Astrocyte of the cerebellum (primary cell): ENCODE measurements around the gene FCRLA.

Experiments
- DNase-seq: peaks from one replicate; pipeline ENCODE4 v3.0.0-alpha.2; 2011; ENCODE audit warnings: low read depth
- H3K4me3 ChIP-seq: 2 replicates; pipeline ENCODE4 v1.5.1; 2011; ENCODE audit warnings: mild to moderate bottlenecking, low read depth, low read length, moderate library complexity
- in situ Hi-C: cut with HindIII; loops from 2 replicates; pipeline ENCODE4 v1.10.0; 2017; ENCODE audit warnings: low sequenced_read_pairs
- TF ChIP-seq, protein P1 (sequence below): IDR thresholded peaks from 2 replicates; pipeline ENCODE4 v1.5.1; 2012; ENCODE audit warnings: low read length, low read depth, moderate library complexity, mild to moderate bottlenecking; ENCODE audit errors: missing control alignments

Gene FCRLA

DNA sequence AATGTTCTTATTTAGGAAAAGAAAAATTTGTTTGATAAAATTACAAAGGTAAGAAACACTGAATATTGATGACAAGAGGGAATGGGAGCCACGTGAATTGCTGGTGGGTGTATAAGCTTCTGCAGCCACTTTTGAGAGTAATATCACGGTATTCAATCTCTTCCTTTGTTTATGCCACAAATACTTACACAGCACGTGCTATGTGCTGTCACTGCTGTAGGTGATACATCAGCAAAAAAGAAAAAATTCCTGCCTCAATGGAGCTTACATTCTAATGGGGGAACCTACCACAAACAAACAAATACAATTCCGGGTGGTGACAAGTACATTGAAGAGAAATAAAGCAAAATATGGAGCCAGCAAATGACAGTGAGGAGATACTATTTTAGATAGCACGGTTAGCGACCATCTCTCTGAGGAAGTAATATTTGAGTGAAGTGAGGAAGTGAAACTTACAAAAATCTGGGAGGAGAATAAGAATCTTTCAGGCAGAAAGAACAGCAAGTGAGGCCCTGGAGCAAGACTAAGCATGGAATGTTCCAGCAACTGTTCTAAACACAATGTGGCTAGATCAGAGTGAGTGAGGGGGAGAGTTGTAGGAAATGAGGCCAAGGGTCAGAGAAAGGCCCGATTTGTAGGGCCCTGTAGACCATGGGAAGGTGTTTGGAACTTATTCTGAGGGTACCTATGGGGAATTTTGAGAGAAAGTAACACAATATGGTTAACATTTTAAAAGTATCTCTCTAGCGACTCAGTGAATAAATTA is 11.7 kb downstream of the FCRLA start:
- in situ Hi-C loops = no loop called here
- TF ChIP-seq, protein P1, sequence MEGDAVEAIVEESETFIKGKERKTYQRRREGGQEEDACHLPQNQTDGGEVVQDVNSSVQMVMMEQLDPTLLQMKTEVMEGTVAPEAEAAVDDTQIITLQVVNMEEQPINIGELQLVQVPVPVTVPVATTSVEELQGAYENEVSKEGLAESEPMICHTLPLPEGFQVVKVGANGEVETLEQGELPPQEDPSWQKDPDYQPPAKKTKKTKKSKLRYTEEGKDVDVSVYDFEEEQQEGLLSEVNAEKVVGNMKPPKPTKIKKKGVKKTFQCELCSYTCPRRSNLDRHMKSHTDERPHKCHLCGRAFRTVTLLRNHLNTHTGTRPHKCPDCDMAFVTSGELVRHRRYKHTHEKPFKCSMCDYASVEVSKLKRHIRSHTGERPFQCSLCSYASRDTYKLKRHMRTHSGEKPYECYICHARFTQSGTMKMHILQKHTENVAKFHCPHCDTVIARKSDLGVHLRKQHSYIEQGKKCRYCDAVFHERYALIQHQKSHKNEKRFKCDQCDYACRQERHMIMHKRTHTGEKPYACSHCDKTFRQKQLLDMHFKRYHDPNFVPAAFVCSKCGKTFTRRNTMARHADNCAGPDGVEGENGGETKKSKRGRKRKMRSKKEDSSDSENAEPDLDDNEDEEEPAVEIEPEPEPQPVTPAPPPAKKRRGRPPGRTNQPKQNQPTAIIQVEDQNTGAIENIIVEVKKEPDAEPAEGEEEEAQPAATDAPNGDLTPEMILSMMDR = no peak
- DNase-seq = no peak
- H3K4me3 ChIP-seq = no peak overlapping the region

DNA sequence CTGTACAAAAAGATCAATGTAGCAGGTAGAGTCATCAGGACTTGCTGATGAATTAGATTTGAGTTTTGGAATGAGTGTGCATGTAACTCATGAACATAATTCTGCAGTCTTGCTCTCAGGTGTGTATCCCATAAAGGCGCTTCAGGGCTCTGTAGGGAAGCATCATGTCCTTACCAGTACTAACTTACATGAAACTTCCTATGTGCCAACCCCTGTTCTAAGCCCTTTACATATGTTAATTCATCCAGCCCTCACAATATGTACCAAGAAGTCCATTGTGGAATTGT is 12.2 kb downstream of the FCRLA start:
- no peak for DNase-seq
- no peak overlapping the region for H3K4me3 ChIP-seq
- TF ChIP-seq, protein P1 = no peak
- in situ Hi-C loops = no loop called here

GRCh38 chr1:161720422-161720821 is 13.4 kb downstream of the FCRLA start:
- in situ Hi-C loops = no loop called here
- no peak overlapping the region for H3K4me3 ChIP-seq
- no peak for DNase-seq
- TF ChIP-seq, protein P1 = no peak

DNA sequence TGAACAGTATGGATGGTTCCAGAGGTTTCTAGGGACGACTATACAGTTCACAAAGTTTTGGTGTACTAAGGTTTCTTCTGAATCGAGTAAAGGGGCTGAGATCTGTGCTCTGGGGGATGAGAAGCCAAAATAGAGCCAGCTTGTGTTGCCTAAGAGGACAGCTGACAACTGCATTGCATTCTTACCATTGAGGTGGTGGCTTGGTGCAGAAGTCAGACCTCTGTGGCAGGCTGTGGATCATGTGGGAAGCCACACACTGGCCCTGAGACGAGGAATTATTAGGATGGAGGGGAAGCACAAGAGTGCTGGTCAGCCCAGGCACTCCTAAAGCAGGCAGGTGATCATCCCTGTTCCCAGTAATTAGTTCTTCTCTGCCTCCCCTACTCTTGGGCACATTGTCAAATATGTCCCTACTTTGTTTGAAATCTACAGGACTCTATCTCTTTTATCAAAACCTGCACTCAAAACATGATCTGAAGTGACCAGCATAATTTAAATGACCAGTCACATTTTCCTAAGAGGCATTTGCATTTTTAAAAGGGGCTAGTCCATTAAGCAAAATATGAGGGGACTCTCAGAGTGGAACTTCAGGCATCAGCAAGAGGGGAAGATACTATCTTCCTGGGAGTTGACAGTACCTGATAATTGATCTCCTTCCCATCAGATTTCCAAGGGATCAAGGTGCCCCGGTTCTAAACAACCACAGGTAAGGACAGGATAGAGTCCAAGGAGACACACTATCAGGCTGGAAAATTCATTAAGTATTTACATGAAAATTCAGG is 14.1 kb downstream of the FCRLA start, which contains the start of gene FCRLB:
Gene FCRLB (plus strand): TSS at position 589 of the 782 bp plus-strand sequence. CDS start 1,129 bp downstream, outside the sequence.
- no peak for DNase-seq
- TF ChIP-seq, protein P1 = no peak
- in situ Hi-C loops = no loop called here
- H3K4me3 ChIP-seq = no peak within 1 kb of the TSS

GRCh38 chr1:161721738-161722343 is 14.8 kb downstream of the FCRLA start:
- DNase-seq = no peak
- TF ChIP-seq, protein P1 = no peak
- H3K4me3 ChIP-seq = no peak overlapping the region

DNA sequence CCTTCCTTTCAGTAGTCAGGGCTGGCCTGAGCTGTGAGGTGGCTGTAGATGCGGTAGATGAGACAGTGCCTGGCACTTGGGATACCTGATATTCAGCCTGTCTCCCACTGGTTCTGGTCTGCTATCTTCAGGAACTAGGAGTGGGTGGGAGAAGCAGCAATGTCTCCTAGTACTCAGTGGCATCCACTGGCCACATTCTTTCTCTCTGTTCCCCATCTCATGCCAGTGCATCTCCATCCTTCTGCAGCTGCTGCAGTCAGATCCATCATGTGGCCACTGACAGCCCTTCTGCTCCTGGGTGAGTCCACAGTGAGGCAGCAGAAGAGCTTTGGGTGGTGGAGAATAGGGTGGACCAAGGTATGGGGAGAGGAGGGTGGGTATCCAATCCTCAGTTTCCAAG is 15.4 kb downstream of the FCRLA start:
- no peak for DNase-seq
- in situ Hi-C loops = no loop called here
- no peak overlapping the region for H3K4me3 ChIP-seq

More at GRCh38 chr1:161721738-161722343, 14.8 kb downstream of the FCRLA start:
- in situ Hi-C loops = no loop called here

More for the DNA sequence above, 15.4 kb downstream of the FCRLA start:
- TF ChIP-seq, protein P1 = no peak
